HG02981 (cell line): ENCODE measurements around the gene ODF4.

Source experiments
- ATAC-seq: cut with Tn5 transposase; IDR thresholded peaks from one replicate; pipeline ENCODE4 v1.9.1; 2021; ENCODE audit warnings: mild to moderate bottlenecking, moderate library complexity; ENCODE audit not compliant: unreplicated experiment

Gene ODF4

DNA sequence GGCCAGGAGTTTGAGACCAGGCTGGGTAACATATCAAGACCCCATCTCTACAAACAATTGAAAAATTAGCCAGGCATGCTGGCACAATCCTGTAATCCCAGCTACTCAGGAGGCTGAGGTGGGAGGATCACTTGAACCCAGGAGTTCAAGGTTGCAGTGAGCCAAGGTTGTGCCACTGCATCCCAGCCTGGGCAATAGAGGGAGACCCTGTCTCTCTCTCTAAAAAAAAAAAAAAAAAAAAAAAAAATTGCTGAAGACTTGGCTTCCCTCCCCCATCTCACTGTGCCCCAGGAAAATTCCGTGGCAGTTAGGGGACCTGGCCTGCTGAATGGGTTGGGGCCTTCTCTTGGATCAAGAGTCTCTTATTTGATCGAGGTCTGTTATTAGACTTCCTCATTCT lies at the start of gene ODF4:
Gene ODF4 (plus strand): TSS at position 301 of the 400 bp plus-strand sequence. CDS start 212 bp downstream, outside the sequence.
- no peak for ATAC-seq

- ATAC-seq: no peak
Measured at GRCh38 chr17:8290043-8290442, 49.6 kb upstream of the ODF4 start.

DNA sequence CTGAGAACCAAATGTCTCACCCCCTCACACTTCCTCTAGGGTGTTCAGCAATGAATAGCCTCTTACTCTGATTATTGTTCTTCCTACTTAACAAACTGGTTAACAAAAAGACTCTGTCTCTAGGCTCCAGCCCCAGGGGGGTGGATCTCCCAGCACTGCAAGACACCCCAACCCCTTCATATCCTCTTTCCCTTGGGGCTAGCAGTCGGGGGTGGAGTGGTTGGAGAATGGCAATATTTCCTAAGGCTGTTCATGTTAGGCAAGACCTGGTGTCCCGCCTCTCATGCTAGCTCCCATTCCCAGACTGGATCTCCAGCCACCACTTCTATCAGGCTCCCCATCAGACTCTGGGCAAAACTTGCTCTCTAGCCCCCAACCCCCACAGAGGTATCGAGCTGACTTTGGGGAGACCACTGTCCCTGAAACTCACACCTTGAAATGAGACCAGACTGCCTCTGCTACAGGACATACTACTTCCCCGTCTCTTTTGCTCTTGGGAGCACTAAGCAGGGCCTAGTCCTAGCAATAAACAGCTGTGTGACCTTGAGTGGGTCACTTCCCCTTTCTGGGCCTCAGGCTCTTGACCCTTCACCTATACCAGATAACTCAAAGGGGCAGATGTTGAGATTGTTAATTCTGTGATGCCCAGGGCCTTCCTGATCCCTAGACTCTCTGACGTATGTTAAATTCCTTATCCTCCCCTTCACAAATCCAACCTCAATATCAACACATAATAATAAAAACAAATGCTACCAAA lies 46.8 kb upstream of the ODF4 start:
- ATAC-seq: no peak

DNA sequence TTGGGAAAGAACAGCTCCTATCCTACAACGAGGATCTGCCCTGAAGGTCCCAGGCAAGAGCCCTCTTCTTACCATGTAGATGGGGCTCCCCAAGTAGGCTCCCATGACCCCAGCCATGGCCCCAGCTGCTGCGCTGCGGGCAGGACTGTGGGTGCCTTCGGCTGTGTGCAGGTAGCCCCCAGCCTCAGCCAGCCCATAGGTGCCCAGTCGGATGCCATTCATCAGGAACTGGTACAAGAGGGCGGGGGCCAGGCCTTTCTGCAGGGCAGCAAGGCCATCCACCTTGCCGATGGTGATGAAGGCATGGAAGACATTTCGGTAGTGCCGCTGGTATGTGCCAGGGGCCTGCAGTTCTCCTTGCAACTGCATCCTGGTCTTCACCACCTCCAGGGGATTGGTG lies 45.3 kb upstream of the ODF4 start:
- no peak for ATAC-seq

GRCh38 chr17:8294814-8295316 lies 44.8 kb upstream of the ODF4 start:
- ATAC-seq: no peak

- no peak for ATAC-seq
Measured at GRCh38 chr17:8300226-8300625, 39.4 kb upstream of the ODF4 start.

DNA sequence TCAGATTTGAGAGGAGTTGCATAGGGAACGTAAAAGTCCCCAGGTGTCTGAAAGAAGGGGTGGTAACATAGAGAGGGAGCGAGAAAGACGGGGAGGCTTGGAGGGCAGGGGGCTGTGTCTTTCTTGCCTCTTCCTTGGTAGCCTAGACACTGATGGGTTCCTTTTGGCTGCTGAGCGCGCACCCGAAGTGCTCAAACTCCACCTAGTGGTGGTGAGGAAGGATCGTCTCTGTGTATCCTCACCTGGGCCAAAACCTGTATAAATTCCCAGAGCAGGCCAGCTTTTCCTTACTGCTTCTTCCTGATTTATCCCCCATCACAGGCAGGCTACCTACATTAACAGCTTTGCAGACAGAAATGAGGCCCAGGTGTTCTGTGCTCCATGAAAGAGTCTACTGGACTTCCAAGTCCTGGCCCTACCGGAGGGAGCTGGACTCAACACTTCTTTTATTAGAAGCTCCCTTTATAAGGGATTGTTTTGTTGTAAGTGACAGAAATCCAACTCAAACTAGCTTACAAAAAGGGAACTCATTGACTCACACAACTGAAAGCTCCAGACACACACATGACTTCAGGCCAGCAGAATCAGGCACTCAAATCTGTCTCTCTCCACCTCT lies 38.9 kb upstream of the ODF4 start:
- no peak for ATAC-seq

GRCh38 chr17:8310601-8311123 lies 29.0 kb upstream of the ODF4 start:
- no peak for ATAC-seq

DNA sequence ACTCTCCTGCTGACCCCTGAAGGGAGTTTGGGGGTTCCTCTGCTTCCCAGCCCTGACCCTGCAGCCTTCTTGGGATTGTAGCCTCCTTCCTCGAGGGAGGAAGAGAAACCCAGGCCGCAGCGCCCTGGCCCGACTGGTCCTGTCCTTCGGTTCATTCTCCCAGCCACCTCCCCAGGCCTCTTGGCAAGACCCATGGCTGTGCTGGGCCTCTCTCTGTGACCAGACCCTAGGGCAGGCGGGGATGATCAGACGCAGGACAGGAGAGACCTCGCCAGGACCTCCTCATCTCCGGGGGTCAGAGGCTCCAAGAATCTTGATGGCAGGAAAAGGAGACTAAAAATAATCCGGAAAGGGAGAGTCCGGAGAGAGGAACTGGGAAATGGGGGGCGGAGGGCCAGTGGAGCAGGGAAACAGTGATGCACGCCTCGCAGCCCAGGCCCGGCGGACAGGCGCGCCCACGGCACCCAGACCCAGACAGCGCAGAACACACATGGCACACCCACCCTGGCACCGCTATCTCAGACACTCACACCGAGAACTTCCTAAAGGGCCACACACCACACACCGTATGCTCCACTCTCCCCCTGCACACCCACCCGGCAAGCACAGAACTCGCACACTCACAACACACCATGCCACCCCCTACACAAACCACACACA lies 28.4 kb upstream of the ODF4 start:
- ATAC-seq: no peak

DNA sequence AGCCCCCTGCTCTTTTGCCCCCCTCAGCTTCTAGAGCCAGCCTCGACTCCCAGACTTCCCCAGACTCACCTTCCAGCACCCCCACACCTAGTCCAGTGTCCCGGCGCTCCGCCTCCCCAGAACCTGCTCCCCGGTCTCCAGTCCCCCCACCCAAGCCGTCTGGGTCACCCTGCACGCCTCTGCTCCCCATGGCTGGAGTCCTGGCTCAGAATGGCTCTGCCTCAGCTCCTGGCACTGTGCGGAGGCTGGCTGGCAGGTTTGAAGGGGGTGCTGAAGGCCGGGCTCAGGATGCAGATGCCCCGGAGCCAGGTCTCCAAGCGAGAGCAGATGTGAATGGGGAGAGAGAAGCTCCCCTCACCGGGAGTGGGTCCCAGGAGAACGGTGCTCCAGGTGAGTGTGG lies 27.4 kb upstream of the ODF4 start:
- no peak for ATAC-seq

DNA sequence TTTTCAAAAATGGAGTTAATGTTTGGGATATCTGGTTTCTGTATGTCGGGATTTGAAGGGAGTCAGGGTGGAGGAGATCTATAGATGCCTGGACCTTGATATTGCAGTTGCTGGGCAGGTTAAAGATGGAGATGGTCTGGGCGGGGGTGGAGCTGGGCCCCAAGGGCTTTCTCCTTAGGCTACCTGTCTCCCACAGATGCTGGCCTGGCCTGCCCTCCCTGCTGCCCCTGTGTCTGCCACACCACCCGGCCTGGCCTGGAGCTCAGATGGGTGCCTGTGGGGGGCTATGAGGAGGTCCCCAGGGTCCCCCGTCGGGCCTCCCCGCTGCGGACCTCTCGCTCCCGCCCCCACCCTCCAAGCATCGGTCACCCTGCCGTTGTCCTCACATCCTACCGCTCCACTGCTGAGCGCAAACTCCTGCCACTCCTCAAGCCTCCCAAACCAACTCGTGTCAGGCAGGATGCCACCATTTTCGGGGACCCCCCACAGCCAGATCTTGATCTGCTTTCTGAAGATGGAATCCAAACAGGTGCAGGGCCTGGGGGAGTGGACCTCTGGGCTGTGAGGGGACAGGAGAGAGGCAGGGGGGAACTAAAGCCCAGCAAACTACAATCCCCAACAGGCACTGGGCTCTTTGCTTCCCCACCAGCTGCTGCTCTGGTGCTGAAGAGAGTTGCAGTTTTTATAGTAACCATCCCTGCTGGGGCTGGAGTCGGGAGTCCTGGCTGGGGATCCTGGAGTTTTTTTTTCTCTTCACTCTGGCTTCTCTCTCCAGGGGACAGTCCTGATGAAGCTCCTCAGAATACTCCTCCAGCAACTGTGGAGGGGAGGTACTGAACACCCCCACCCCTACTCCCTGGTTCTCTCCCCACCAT lies 26.7 kb upstream of the ODF4 start:
- no peak for ATAC-seq

GRCh38 chr17:8314797-8315763 lies 24.6 kb upstream of the ODF4 start:
- ATAC-seq: no peak

- no peak for ATAC-seq
Measured at GRCh38 chr17:8315764-8316217, 23.8 kb upstream of the ODF4 start.

GRCh38 chr17:8318010-8318935 lies 21.4 kb upstream of the ODF4 start:
- ATAC-seq: no peak

- ATAC-seq: no peak
Measured at GRCh38 chr17:8320262-8320661, 19.4 kb upstream of the ODF4 start.

GRCh38 chr17:8320990-8321389 lies 18.6 kb upstream of the ODF4 start:
- ATAC-seq: no peak

DNA sequence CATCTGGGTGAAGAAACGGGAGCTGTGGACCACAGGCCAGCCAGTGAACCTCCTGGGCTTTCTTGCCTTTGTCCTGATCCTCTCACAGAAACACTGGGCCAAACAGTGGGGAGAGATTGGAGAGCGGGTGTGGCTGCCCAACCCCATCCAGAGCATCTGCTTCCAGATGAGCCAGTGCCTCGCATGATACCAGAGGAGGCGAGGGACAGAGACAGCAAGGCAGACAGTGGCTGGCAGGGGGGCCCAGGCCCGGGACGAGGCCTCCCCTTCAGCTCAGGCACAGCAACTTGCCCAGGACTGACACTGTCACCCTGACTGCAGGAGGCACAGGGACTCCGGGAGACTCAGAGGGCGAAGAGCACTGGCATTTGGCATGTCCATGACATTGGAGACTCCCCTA lies 17.6 kb upstream of the ODF4 start:
- no peak for ATAC-seq

DNA sequence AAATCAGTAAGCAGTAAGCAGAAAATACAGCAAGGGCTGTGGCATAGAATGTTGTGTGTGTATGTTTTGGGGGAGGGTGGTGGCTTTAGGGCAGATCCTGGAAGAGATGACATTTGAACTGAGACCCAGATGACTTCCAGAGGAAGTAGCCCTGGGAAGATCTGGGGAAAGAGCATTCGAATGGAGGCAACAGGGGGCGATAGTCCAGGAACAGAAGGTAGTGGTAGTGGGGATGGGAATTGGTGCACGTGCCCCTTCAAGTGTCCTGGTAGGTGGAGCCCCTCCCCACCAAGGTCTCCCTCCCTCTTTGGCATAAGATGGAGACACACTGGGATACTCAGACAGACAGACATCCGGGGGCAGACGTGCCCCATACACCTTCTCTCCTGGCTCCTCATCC lies 15.5 kb upstream of the ODF4 start:
- ATAC-seq: no peak
